ENCODE data around the gene PRKCH. TPM values are rescaled to one million over a fixed set of nuclear protein-coding genes. Genes with fewer than 3 reads are reported as not detected.

Gene PRKCH
- total and polyA plus RNA-seq, 2 experiments from 2014 or later: 2.4 to 3.5 TPM

DNA sequence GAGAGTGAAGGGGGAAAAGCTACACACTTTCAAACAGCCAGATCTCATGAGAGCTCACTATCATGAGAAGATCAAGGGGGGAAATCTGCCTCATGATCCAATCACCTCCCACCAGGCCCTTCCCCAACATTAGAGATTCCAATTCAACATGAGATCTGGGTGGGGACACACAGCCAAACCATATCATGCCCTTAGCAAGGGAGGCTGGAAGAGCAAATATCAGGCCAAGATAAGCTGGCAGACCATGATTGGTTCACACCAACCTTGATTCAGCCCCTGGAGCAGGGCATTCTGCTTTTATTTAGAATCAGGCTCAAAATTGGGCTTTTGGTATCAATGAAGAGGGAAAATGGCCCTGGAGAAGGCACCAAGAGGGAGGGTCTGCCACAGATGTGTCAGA, 137.4 kb downstream of the PRKCH start:
- Histone ChIP-seq H2AFZ (no peak overlapping the region), H3K4me3 (no peak overlapping the region), H4K20me1 (ENCODE audit: insufficient read depth) (no peaks in the 10 kb centered on the region), H3K27me3 (replicated peaks; ENCODE audit: insufficient read depth) (no peaks in the 10 kb centered on the region), H3K9ac (no peak overlapping the region), H3K27ac (no peak overlapping the region), H3K79me2 (ENCODE audit: insufficient read depth) (peaks cover 71% of the 10 kb centered on the region), H3K9me3 (ENCODE audit: low read depth) (no peaks in the 10 kb centered on the region), H3K36me3 (ENCODE audit: low read depth) (no peaks in the 10 kb centered on the region), H3K9me2 (ENCODE audit: insufficient read depth) (no peaks in the 10 kb centered on the region), H3K4me1 (ENCODE audit: insufficient read depth) (peaks cover 24% of the 10 kb centered on the region), H3K4me2 (ENCODE audit: unreplicated experiment) (no peak overlapping the region), H3F3A (ENCODE audit: insufficient read depth) (peaks cover 19% of the 10 kb centered on the region; the same call in 1 of the 2 replicates)
- in situ Hi-C loops (cut with MboI): loop anchor here (25.0 kb wide), 1 partner anchor 304 kb away; the partner anchor contains the start of gene SNAPC1
- DNase-seq: no peak
- TF ChIP-seq EZH2 (IDR thresholded peaks at IDR 0.05; ENCODE audit: insufficient read depth, poor library complexity, severe bottlenecking) (no peak), EZH2phosphoT487 (IDR thresholded peaks at IDR 0.05; ENCODE audit: insufficient read depth, low read depth) (no peak)

DNA sequence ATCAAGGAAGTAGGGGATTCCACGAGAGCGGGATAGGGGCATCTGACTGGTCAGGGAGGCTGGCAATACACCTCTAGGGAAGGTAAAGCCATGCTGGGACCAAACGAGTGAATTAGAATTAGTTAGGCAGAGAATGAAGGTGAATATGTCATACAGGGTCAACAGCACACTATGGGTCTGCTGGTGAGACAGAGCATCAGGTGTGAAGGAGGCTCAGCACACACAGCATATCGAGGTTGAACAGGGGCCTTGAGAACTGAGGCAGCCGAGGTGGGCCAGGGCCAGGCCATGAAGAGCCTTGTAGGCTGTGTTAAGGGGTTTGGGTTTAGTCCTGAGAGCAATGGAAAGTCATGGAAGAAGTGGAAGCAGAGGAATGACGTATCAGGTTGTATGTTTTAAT, 137.8 kb downstream of the PRKCH start:
- Histone ChIP-seq H3K4me2 (ENCODE audit: unreplicated experiment) (no peak overlapping the region), H3K79me2 (ENCODE audit: insufficient read depth) (peaks cover 75% of the 10 kb centered on the region), H3K9me2 (ENCODE audit: insufficient read depth) (no peaks in the 10 kb centered on the region), H2AFZ (no peak overlapping the region), H3K9me3 (ENCODE audit: low read depth) (no peaks in the 10 kb centered on the region), H3K36me3 (ENCODE audit: low read depth) (no peaks in the 10 kb centered on the region), H3K27ac (no peak overlapping the region), H3K27me3 (replicated peaks; ENCODE audit: insufficient read depth) (no peaks in the 10 kb centered on the region), H3K4me1 (ENCODE audit: insufficient read depth) (peaks cover 29% of the 10 kb centered on the region), H3K9ac (no peak overlapping the region), H3K4me3 (no peak overlapping the region), H3F3A (ENCODE audit: insufficient read depth) (peaks cover 23% of the 10 kb centered on the region; the same call in 1 of the 2 replicates), H4K20me1 (ENCODE audit: insufficient read depth) (no peaks in the 10 kb centered on the region)
- DNase-seq: no peak
- WGBS, 2 experiments (ENCODE audit: low coverage in 1 of 2, low lambda C conversion rate in 2 of 2, missing lambda C conversion rate in 2 of 2): 88 to 96% methylated on average over 6 of the region's 6 CpGs
- TF ChIP-seq EZH2 (IDR thresholded peaks at IDR 0.05; ENCODE audit: insufficient read depth, poor library complexity, severe bottlenecking): no peak
- no peak for TF ChIP-seq EZH2phosphoT487 (IDR thresholded peaks at IDR 0.05; ENCODE audit: insufficient read depth, low read depth)
- in situ Hi-C loops (cut with MboI): loop anchor here (25.0 kb wide), 1 partner anchor 303 kb away; the partner anchor contains the start of gene SNAPC1

DNA sequence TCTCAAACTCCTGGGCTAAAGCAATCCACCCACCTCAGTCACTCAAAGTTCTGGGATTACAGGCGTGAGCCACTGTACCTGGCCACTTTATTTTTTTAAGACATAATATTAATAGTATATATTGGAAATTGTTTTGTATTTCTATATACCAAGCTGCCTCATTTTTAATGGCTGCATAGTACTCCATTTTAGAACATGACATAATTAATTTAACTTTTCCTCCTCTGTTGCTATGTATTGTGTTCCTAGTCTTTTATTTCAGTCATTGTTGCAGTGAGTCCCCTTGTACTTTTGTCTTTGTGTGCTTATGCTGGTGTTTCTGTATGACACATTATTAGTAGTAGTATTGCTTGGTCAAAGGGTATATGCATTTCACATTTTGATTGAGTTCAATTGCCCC, 138.7 kb downstream of the PRKCH start:
- in situ Hi-C loops (cut with MboI): loop anchor here (25.0 kb wide), 1 partner anchor 302 kb away; the partner anchor contains the start of gene SNAPC1
- H3K27ac ChIP-seq: no peak overlapping the region
- peaks cover 29% of the 10 kb centered on the region for H3K4me1 ChIP-seq (ENCODE audit: insufficient read depth)
- peaks cover 84% of the 10 kb centered on the region for H3K79me2 ChIP-seq (ENCODE audit: insufficient read depth)
- no peaks in the 10 kb centered on the region for H3K9me3 ChIP-seq (ENCODE audit: low read depth)
- H4K20me1 ChIP-seq (ENCODE audit: insufficient read depth): no peaks in the 10 kb centered on the region
- no peaks in the 10 kb centered on the region for H3K27me3 ChIP-seq (replicated peaks; ENCODE audit: insufficient read depth)
- no peak overlapping the region for H2AFZ ChIP-seq
- H3K4me2 ChIP-seq (ENCODE audit: unreplicated experiment): no peak overlapping the region
- H3K9me2 ChIP-seq (ENCODE audit: insufficient read depth): no peaks in the 10 kb centered on the region
- TF ChIP-seq EZH2phosphoT487 (IDR thresholded peaks at IDR 0.05; ENCODE audit: insufficient read depth, low read depth) (no peak), EZH2 (IDR thresholded peaks at IDR 0.05; ENCODE audit: insufficient read depth, poor library complexity, severe bottlenecking) (no peak)
- DNase-seq: no peak
- no peak overlapping the region for H3K4me3 ChIP-seq
- peaks cover 24% of the 10 kb centered on the region; the same call in 1 of the 2 replicates for H3F3A ChIP-seq (ENCODE audit: insufficient read depth)
- 92 to 100% methylated on average over 1 of the region's 1 CpG for WGBS, 2 experiments (ENCODE audit: low coverage in 1 of 2, low lambda C conversion rate in 2 of 2, missing lambda C conversion rate in 2 of 2)
- no peak overlapping the region for H3K9ac ChIP-seq
- H3K36me3 ChIP-seq (ENCODE audit: low read depth): no peaks in the 10 kb centered on the region

DNA sequence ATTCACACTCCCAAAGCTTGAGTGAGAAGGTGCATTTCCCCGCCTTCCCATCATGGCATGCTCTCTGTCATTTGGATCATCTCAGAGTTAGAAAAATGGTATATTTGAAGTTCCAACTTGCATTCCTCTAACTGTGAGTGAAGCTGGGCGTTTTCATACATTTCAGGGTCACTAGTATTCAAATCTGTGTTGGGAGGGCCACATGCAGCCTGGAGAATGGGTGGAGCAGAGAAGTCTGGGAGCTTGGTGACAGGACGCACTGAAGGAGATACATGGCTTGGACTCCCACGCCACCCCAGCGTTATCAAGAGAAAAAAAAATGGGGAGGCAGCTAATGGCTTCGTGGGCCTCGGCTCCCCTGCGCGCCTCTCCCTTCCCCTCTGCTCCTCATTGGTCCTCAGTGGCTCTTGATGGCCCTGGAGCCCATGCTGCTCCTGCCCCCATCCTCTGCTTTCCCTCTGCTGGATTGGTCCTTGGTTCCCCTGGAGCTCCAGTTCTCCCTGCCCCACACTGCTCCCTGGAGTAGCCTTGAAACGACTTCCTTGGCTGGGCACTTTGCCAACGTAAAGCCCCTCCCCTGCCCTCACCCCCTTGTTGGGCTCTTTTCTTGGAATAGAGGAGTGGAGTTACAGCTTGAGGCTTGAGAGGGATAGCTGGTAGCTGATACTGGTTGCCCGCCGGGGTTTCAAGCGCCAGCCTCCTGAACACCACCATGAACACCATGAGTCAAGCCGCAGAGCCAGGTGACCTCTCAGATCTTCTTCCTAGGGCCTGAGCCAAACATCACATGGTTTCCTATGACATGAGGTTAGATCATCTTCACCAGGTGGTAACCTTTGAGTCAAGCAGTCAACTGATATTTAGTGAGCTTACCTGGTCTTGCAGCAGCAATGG, 139.6 kb downstream of the PRKCH start:
- peak; percentile 29 for DNase-seq
- Histone ChIP-seq H3K36me3 (ENCODE audit: low read depth) (no peaks in the 10 kb centered on the region), H3K4me2 (ENCODE audit: unreplicated experiment) (no peak overlapping the region), H3K4me1 (ENCODE audit: insufficient read depth) (peaks cover 34% of the 10 kb centered on the region), H3K9me2 (ENCODE audit: insufficient read depth) (no peaks in the 10 kb centered on the region), H2AFZ (no peak overlapping the region), H3K79me2 (ENCODE audit: insufficient read depth) (peaks cover 93% of the 10 kb centered on the region), H3K4me3 (no peak overlapping the region), H3K9me3 (ENCODE audit: low read depth) (no peaks in the 10 kb centered on the region), H3K27me3 (replicated peaks; ENCODE audit: insufficient read depth) (no peaks in the 10 kb centered on the region), H3K27ac (no peak overlapping the region), H3K9ac (no peak overlapping the region), H4K20me1 (ENCODE audit: insufficient read depth) (no peaks in the 10 kb centered on the region), H3F3A (ENCODE audit: insufficient read depth) (peaks cover 33% of the 10 kb centered on the region; the same call in 1 of the 2 replicates)
- WGBS, 2 experiments (ENCODE audit: low coverage in 1 of 2, low lambda C conversion rate in 2 of 2, missing lambda C conversion rate in 2 of 2): 74 to 76% methylated on average over 13 to 15 of the region's 15 CpGs
- TF ChIP-seq EZH2phosphoT487 (IDR thresholded peaks at IDR 0.05; ENCODE audit: insufficient read depth, low read depth) (no peak), EZH2 (IDR thresholded peaks at IDR 0.05; ENCODE audit: insufficient read depth, poor library complexity, severe bottlenecking) (no peak)
- in situ Hi-C loops (cut with MboI): loop anchor here (25.0 kb wide), 1 partner anchor 301 kb away; the partner anchor contains the start of gene SNAPC1

Measured in GM23248 (cell line).